ENCODE results near the gene GTF2A1.

- TF ChIP-seq EZH2phosphoT487 (IDR thresholded peaks at IDR 0.05; ENCODE audit: insufficient read depth, low read depth) (no peak), EZH2 (IDR thresholded peaks at IDR 0.05; ENCODE audit: insufficient read depth, poor library complexity, severe bottlenecking) (no peak)
Measured at GRCh38 chr14:81161088-81161487, 59.7 kb downstream of the GTF2A1 start.
